HepG2 (cell line): ENCODE results near the gene C14orf119. TPM values are rescaled to one million over a fixed set of nuclear protein-coding genes. Genes with fewer than 3 reads are reported as not detected.

Experiments used
- CREM ChIP-seq, 2 experiments: sonication (generic) in 1 of 2; formaldehyde crosslinking in 1 of 2; IDR thresholded peaks; 2 replicates each; pipeline versions ENCODE4 v1.4.0 to v1.6.1; 2016 to 2020; ENCODE audit warnings: antibody characterized with exemption in 1 of 2, mild to moderate bottlenecking in 1 of 2, missing genetic modification reagents in 1 of 2
- DRAP1 ChIP-seq: IDR thresholded peaks from 2 replicates; pipeline ENCODE4 v1.6.1; 2016; ENCODE audit warnings: missing genetic modification reagents, missing compliant biosample characterization
- FOXC1 ChIP-seq: sonication (generic); formaldehyde crosslinking; IDR thresholded peaks from 2 replicates; pipeline ENCODE4 v1.8.0; 2022; ENCODE audit warnings: mild to moderate bottlenecking, missing genetic modification reagents, borderline replicate concordance
- IKZF4 ChIP-seq: sonication (generic); formaldehyde crosslinking; IDR thresholded peaks from 2 replicates; pipeline ENCODE4 v1.5.1; 2020; ENCODE audit warnings: borderline replicate concordance, mild to moderate bottlenecking, low read depth, missing genetic modification reagents; ENCODE audit errors: not compliant biosample characterization
- KDM5A ChIP-seq: fragments of 200-600 bp; sonication (generic); IDR thresholded peaks from 2 replicates; pipeline ENCODE4 v1.7.0; 2018; ENCODE audit warnings: antibody characterized with exemption, mild to moderate bottlenecking, low read length, borderline replicate concordance
- KLF12 ChIP-seq: sonication (generic); formaldehyde crosslinking; IDR thresholded peaks from 2 replicates; pipeline ENCODE4 v1.4.0; 2020; ENCODE audit warnings: missing genetic modification reagents, borderline replicate concordance
- MED13 ChIP-seq: sonication (generic); formaldehyde crosslinking; IDR thresholded peaks from 2 replicates; pipeline ENCODE4 v1.5.0; 2020; ENCODE audit warnings: missing genetic modification reagents
- MXD3 ChIP-seq: IDR thresholded peaks from 2 replicates; pipeline ENCODE4 v1.6.1; 2016; ENCODE audit warnings: mild to moderate bottlenecking, missing biosample characterization, missing genetic modification reagents
- STAT6 ChIP-seq: sonication (generic); formaldehyde crosslinking; IDR thresholded peaks from 2 replicates; pipeline ENCODE4 v1.4.0; 2020; ENCODE audit warnings: missing genetic modification reagents, mild to moderate bottlenecking, borderline replicate concordance
- ZNF280B ChIP-seq: sonication (generic); formaldehyde crosslinking; IDR thresholded peaks from 2 replicates; pipeline ENCODE4 v1.5.0; 2020; ENCODE audit warnings: missing genetic modification reagents, mild to moderate bottlenecking, borderline replicate concordance
- ZNF3 ChIP-seq: IDR thresholded peaks from 2 replicates; pipeline ENCODE4 v1.7.0; 2017; ENCODE audit warnings: inconsistent platforms
- ZNF317 ChIP-seq: sonication (generic); formaldehyde crosslinking; IDR thresholded peaks from 2 replicates; pipeline ENCODE4 v1.5.0; 2020; ENCODE audit warnings: mild to moderate bottlenecking, missing genetic modification reagents
- ZNF335 ChIP-seq: sonication (generic); formaldehyde crosslinking; IDR thresholded peaks from 2 replicates; pipeline ENCODE4 v1.4.0; 2020; ENCODE audit warnings: missing genetic modification reagents
- ZNF800 ChIP-seq: sonication (generic); formaldehyde crosslinking; IDR thresholded peaks from 2 replicates; pipeline ENCODE4 v1.4.0; 2020; ENCODE audit warnings: missing genetic modification reagents
- polyA plus RNA-seq, 8 experiments: library from polyadenylated mRNA; depleted of rRNA in 3 of 8; stranded (reverse) in 7 of 8; unstranded in 1 of 8; fragments of >200 nt; fragmentation: Illumina TruSeq in 4 of 8; extraction: Trizol in 4 of 8; gene quantifications; 2 replicates each; pipeline versions ENCODE4 v1.2.1 to v1.2.3, GENCODE V29; 2011 to 2016; ENCODE audit warnings: low read depth in 4 of 8, missing spikeins in 1 of 8, mixed read lengths in 1 of 8; ENCODE audit not compliant: insufficient read depth in 1 of 8
- total RNA-seq, 5 experiments: library from RNA; depleted of rRNA; stranded (reverse); fragments of >200 nt; fragmentation: Illumina TruSeq; extraction: Trizol; gene quantifications; 2 replicates each; pipeline ENCODE4 v1.2.3, GENCODE V29; 2016; ENCODE audit warnings: low read depth in 1 of 5
- TF ChIP-seq, protein P1 (sequence below): sonication (generic); formaldehyde crosslinking; IDR thresholded peaks from 2 replicates; pipeline ENCODE4 v1.4.0; 2020; ENCODE audit warnings: missing genetic modification reagents, borderline replicate concordance

The C14orf119 gene
- total and polyA plus RNA-seq, 2 of the 13 experiments (the other 11 are each of a cell fraction or from before 2014, with no cell fraction given), result 117 to 206 TPM

GRCh38 chr14:23120541-23121251, 25.4 kb downstream of the C14orf119 start (continued):
- peak; percentile 93; the same call in 1 of the 2 replicates for TF ChIP-seq ZNF280B (CRISPR knock-in tag)
- TF ChIP-seq ZNF800 (CRISPR knock-in tag), result peak; percentile 75; the same call in 1 of the 2 replicates
- TF ChIP-seq CREM (IDR thresholded peaks at IDR 0.05), result no peak
- TF ChIP-seq CREM (CRISPR knock-in tag; IDR thresholded peaks at IDR 0.05), result no peak
- no peak for TF ChIP-seq ZNF3
- peak; percentile 95 for TF ChIP-seq FOXC1 (CRISPR knock-in tag)
- 0 out of 2 replicates have a peak, but pooled peaks have one; percentile 22 for TF ChIP-seq ZNF317 (CRISPR knock-in tag)
- peak; percentile 83 for TF ChIP-seq DRAP1 (CRISPR knock-in tag)
- TF ChIP-seq, protein P1, sequence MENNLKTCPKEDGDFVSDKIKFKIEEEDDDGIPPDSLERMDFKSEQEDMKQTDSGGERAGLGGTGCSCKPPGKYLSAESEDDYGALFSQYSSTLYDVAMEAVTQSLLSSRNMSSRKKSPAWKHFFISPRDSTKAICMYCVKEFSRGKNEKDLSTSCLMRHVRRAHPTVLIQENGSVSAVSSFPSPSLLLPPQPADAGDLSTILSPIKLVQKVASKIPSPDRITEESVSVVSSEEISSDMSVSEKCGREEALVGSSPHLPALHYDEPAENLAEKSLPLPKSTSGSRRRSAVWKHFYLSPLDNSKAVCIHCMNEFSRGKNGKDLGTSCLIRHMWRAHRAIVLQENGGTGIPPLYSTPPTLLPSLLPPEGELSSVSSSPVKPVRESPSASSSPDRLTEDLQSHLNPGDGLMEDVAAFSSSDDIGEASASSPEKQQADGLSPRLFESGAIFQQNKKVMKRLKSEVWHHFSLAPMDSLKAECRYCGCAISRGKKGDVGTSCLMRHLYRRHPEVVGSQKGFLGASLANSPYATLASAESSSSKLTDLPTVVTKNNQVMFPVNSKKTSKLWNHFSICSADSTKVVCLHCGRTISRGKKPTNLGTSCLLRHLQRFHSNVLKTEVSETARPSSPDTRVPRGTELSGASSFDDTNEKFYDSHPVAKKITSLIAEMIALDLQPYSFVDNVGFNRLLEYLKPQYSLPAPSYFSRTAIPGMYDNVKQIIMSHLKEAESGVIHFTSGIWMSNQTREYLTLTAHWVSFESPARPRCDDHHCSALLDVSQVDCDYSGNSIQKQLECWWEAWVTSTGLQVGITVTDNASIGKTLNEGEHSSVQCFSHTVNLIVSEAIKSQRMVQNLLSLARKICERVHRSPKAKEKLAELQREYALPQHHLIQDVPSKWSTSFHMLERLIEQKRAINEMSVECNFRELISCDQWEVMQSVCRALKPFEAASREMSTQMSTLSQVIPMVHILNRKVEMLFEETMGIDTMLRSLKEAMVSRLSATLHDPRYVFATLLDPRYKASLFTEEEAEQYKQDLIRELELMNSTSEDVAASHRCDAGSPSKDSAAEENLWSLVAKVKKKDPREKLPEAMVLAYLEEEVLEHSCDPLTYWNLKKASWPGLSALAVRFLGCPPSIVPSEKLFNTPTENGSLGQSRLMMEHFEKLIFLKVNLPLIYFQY (CRISPR knock-in tag), result peak; percentile 84
- TF ChIP-seq KLF12 (CRISPR knock-in tag), result no peak; the same call in 1 of the 2 replicates
- TF ChIP-seq ZNF335, result peak; percentile 78; the same call in 1 of the 2 replicates
- TF ChIP-seq IKZF4, result peak; percentile 39
- TF ChIP-seq MED13 (CRISPR knock-in tag), result no peak
- TF ChIP-seq KDM5A, result no peak
- TF ChIP-seq MXD3, result peak; percentile 86; the same call in 1 of the 2 replicates
- no peak for TF ChIP-seq STAT6 (CRISPR knock-in tag)
